SHP77 (cell line): ENCODE measurements around the gene CNTNAP2.
A peak's percentile ranks its signal among the peaks of the same experiment; 100 is the strongest.
"Not testable (repeated sequence)": the region's sequence is repeated elsewhere in the genome, so short reads cannot be mapped to it uniquely, and the experiment has no call there.

ENCODE experiments used
- DNase-seq, 2 experiments: peaks; one replicate each; lab custom pipeline; 2025; lab: John Stamatoyannopoulos, UW

CNTNAP2 gene

DNA sequence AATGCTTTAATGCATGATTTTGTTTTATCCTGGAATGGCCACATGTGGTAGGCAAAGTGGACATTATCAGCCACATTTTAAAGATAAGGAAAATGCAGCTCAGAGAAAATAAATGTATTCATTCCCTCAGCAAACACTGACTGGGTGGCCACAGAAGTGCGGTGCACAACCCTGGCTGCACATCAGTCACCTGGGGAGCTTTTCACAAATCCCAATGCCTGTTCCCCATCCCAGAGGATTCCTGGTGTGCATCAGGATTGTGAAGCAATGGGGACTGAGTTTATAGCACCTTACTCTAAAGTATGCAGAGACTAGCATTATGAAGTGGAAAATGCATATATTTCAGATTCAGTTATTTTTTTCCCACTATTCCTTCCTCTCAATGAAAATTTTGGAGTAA lies 2280.5 kb downstream of the CNTNAP2 start:
- no peak for DNase-seq

DNA sequence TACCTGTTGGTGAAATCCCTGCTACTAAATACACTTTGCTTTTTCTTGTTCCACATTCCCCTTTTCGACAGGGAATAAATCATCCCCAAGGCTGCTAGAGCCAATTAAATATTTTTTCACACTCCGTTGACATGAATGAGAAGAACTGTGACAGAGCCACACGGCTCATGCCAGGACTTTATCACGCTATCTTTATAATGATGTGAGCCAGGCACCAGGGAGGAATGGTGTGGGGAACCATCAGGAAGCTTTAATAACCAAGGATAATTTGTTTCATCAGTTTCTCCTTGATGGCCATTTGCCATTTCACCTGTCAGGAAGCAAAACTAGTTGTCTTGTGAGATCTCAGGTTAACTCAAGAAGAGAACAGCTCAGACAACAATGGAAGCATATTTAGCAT lies 2280.9 kb downstream of the CNTNAP2 start:
- no peak for DNase-seq

DNA sequence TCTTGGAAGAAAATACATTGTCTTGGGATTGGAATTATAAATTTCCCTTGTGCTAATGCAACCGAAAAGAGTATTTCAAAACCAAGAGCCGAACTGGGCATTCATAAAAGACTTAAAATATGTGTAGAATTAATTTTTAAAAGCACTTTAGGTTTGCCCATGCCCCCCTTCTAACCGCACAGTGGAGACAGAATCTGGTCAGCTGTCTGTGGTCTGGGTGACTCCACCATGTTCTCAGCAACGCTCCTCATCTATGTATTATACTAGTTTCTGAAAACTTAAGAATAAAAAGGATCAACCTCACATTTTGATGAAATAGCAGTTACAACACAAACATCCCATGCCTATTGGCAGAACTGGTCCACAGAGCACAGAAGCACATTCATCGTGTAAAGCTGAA lies 2281.4 kb downstream of the CNTNAP2 start:
- no peak for DNase-seq

DNA sequence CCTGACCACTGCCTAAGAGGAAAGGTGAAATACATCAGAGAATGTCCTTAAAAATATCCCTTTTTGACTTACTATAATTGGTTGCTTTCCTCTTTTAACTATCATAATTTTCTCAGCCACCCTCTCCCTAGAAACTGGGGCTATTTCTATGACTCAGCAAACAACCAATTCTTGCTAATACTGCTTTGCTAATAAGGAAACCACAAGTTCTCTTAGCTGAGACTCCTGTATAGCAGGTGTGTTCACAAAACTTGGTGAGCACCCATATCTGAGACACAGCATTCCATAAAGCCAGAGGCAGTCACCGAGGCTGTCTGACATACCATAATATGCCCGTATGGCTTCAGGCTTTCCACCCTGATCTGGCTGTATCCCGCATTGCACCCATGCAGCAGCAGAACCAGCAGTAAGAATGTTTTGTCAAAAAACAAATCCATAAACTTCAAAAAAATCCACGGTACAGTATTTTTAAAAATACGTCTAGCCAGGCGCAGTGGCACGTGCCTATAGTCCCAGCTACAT lies 2282.3 kb downstream of the CNTNAP2 start:
- no peak for DNase-seq

DNA sequence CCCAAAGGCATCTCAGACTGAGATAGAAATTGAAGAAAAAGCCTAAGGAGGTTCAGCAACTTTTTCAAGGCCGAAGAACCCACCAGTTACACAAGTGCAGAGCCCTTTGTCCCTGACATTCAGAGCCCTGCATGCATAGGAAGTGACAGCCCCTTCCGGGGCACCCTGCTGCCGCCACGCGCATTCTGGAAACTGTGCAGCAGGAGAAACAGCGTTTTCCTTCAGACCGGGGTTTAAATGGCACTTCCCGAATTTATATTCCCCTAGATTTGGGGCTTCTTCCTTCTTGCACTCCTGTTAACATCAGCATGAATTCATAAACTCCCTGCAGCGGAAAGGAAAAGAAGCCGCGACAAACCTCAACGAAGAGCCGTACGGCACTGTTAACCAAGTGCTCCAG lies 2283.5 kb downstream of the CNTNAP2 start:
- no peak for DNase-seq

DNA sequence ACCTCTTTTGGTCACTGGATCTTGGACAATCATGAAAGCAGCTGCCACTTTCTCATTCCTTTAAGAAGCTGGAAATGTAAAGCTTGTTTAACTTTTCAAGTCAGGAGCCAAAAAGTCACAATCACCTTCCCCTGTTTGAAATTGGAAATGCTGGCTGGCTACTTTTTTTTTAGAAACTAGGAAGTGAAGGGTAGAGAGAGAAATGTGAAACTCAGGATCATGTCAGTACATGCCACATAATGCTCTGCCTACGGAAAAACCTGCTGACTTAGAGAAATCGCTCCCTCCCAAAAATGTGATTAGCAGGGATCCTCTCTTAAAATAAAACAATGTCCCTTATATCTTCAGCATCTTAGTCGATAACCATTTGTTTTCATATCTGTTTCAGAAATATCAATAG lies 2285.6 kb downstream of the CNTNAP2 start:
- no peak for DNase-seq

DNA sequence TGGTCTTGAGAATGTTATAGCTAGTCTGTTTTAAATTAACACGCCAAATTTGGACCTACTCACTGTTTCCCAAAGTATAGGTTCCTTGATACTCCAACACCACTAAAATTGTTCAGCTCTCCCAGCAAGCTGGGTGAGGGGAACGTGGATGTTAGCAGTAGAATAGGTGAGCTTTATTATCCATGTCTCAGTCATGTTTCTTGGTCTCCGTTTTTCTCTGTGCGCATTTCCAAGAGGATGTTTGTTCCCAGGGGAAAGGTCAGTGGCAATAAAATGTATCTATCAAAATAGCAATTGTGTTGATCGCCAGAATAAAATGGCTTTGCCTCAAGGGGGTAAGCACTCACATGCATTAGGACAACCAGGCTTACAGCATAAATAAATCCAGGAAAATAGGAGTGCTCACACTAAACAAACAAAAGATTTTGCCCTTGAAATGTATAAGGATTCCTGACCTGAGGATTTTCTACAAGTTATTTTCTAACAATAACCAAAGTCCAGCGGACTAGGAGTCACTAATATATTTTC lies 2286.9 kb downstream of the CNTNAP2 start:
- no peak for DNase-seq

DNA sequence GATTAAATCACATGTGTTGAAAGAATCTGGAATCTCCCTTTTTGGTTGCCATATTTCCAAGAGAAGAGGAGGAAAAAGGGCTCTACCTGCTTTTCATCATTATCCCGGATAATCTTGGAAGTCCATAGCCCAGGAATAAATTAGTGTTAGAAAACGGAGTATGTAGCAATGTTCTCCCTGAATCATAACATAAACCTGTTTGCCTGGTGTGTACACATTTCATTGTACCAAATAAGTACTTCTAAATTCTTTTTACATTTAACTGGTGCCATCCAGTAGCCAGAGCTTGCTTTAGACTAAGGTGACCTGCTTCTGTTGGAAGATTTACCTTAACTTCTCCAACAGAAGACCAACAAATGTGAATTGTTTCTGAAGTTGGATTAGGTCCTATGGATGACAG lies 2291.7 kb downstream of the CNTNAP2 start:
- no peak for DNase-seq

DNA sequence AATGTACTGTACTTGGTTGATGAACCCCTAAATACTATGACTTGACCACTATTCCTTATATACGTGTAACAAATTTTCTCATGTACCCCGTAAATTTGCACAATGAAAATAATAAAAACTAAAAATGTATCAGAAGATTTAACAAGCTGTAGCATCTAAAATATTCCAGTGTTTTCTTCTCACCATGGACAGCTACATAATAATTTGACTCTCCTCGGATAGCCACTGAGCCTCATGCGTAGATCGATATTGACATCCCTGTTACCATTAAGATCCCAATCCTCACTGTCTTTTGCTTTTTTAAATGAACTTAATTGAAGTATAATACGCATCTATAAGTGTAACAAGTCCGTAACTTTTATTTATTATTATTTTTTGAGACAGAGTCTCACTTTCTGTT lies 2294.3 kb downstream of the CNTNAP2 start:
- DNase-seq = no peak

DNA sequence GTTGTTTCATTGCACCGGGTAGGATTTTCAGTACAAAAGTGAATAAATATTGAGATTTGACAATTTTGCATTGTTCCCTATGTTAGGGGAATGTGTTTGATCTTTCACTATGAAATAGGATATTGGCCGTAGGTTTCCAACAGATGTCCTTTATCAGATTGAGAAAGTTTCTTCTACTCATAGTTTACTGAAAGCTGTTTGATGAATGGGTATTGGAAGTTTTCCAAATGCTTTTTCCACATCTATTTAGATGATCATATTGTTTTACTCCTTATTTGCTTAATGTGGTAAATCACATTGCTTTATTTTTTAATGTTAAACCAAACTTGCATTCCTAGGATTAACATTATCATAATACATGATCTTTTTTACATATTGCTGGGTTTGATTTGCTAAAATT lies 2296.1 kb downstream of the CNTNAP2 start:
- DNase-seq = no peak

DNA sequence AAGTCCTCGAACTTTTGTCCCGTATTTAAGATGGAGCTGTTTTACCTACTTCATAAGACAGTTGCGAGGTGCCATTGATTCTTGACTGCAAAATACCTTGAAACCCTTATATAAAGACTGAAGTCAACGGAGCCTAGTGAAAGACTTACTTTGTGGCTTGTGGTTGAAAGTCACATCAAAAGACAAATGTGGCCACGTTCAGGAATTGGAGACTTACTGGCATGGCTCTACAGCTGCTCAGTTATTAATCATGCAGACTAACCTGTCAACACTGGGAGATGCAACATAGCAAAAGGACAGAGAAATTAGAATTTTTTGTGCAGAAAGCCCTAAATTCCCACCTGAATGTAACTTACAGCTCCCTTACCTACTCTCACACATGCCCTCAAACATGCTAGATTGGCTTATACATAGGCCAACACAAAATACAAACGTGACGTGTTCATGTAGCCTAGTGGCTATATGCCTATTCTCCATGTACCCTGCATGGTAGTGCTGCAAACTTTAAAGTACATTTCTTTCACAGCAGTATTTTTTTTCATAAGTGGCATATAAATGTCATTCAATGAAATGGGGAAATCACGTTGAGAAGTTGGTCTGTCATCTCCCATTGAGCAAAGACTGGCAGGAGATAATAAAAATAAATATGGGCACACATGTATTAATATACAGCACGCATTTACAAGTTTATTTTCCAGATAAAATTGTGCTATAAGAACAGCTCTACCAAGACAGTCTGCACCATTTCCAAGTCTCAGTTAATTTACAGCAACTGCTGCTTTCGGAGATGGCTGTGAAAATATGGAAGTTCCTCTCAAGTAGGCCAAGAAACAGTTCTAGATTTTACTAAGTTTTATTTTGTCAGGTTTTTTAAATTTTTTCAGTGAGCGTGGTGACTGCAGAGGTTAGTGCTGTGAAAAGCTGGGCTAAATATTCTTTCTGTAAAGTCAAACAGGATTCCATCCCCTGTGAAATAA lies 2303.5 kb downstream of the CNTNAP2 start:
- DNase-seq = no peak

DNA sequence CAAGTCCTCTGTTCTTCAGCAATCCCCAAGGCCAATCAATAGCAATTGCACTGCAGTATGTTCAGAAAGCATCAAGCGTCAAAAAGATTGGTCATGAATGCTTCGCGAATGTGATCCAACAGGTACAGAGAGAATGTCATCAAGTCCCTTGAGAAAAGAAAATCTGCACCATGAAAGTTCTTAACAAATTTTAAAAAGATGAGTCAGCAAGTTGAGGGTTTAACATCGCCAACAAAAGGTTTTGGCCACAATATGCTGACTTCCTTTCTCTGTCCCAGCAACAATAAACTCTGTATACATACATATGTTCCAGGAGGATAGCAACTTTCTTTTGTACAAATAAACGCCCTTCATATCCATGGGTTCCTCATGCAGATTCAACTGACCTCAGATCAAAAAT lies 2305.4 kb downstream of the CNTNAP2 start:
- no peak for DNase-seq

DNA sequence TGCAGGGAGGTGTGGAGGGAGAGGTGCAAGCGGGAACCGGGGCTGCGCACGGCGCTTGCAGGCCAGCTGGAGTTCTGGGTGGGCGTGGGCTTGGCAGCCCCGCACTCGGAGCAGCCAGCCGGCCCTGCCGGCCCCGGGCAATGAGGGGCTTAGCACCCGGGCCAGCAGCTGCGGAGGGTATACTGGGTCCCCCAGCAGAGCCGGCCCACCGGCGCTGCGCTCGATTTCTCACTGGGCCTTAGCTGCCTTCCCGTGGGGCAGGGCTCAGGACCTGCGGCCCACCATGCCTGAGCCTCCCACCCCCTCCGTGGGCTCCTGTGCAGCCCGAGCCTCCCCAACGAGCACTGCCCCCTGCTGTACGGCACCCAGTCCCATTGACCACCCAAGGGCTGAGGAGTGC lies 2309.8 kb downstream of the CNTNAP2 start:
- DNase-seq = not testable (repeated sequence)

DNA sequence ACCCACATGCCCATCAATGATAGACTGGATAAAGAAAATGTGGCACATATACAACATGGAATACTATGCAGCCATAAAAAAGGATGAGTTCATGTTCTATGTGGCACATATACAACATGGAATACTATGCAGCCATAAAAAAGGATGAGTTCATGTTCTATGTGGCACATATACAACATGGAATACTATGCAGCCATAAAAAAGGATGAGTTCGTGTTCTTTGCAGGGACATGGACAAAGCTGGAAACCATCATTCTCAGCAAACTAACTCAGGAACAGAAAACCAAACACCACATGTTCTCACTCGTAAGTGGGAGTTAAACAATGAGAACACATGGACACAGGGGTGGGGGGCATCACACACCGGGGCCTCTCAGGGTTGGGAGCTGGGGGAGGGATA lies 2314.1 kb downstream of the CNTNAP2 start:
- DNase-seq = not testable (repeated sequence)

DNA sequence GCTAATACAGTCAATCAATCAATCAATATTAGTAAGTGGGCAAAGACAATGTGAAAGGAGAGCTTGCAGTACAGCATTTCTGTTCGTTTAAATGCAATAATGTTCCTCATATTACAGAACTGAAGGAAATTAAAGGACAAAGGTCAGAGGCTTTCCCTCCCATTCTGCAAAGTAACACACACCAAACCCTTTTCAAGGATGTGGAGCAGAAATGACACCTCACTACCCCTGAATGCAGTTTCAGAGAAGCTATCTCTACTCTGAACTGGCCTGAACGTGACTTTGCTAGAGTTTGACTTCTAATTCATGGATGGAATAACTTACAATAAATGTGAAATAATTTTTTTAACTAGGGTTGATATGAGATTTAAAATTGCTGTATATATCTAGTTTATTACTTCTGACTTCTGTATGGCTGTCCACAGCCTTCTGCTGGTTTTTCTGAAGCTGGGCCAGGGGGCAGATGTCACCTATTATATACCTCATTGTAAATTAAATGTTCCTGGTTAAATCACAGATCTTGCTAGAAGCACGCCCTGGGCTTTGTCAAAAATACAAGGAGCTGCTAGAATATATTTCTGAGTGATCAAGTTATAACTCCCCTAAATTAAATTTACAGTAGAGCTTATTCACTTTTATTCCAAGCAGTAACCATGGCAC lies 2317.1 kb downstream of the CNTNAP2 start:
- DNase-seq = no peak

DNA sequence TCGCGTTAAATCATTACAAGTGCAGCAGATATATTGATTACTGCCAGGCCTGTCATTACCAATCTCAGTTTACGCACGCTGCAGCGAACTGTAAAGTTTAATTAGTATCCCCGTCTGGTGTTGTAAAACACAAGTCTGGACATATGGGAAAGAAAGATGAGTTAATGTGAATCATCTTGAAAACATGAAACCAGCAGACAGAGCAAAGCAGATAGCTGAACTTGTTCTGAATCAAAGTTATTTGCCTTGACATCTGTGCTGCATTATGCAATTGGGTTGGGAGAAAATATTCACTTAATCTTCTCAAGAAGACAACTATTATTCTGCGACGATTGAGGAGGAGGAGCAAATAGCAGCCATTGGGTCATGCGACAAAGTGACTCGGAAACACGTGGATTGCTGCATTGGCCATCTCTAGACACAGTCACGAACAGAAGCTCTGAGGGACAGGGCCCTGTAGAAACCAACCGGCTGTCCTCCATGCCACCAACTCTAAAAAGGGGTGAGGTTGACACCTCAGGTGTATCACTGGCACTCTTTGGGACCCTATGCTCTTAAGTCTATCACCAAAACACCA lies 2317.7 kb downstream of the CNTNAP2 start:
- DNase-seq = no peak

DNA sequence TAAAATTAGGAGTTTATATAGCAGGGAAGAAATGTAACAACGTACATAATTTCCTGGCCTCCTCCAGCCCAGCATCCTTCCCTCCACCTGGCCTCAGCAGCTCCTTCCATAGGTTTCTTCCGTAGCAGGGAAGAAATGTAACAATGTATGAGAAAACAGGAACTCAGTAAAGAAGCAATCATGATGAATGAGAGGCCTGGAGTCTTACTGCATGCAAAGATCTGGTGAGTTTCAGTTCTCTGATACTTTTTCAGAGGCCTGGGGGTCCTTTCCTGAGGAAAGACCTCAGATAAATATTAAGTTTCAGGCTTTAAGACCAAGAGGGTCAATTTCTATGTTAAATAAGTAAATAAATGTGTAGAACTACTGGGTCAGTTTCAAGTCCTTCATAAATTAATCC lies 2318.3 kb downstream of the CNTNAP2 start:
- no peak for DNase-seq

DNA sequence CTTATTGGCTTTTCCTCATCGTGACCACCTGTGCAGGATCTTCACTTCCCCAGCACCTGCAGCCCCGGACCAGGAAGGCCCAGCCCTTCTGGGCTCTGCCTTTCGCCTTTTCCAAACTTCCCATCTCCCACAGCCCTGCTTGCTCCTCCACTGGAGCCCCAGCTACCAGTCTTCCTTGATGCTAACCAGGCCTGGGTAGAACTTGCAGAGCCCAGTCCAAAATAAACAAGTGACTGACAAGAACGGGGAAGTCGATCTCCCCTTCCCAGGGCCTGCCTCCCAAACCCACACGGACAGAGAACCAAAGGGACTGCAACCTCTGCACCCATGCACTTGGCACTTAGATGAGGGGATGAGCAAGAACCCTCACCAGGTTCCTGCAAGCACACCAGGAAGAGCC lies 2319.1 kb downstream of the CNTNAP2 start:
- DNase-seq = no peak

DNA sequence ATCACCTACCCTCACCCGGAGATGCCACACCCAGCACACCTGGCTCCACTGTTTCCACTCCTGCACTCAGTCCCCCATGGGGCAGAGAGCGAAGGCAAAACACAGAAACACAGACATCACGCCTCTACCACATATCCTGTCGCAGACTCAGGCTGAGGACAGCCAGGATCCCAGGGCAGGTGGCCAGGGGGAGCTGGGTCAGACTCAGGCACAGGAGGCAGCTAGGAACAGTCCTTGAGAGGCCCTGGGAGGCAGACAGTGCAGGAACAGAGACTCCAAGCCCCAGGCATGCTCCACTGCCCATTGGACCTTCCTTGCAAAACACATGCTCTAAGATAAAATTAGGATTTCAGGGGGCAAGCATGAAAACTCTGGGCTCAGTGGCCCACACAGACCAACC lies 2319.5 kb downstream of the CNTNAP2 start:
- DNase-seq = no peak

DNA sequence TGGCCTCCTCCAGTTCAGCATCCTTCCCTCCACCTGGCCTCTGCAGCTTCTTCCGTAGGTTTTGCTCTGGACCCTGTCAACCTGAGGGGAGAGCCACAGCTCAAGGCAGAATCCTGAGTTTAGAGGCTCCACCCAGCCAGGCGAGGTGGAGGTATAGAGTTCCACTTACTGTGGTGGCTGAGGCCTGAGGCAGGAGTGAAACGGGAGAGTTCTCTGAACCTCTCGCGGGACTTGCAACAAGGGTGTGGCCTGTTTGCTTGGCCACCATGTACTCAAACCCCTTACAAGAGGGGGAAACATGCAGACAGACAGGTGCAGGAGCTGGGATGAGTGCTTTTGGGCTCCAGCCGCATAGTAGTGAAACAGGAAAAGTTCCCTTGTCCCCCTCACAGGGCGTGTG lies 2320.0 kb downstream of the CNTNAP2 start:
- peak; percentile 51 to 52 for DNase-seq

DNA sequence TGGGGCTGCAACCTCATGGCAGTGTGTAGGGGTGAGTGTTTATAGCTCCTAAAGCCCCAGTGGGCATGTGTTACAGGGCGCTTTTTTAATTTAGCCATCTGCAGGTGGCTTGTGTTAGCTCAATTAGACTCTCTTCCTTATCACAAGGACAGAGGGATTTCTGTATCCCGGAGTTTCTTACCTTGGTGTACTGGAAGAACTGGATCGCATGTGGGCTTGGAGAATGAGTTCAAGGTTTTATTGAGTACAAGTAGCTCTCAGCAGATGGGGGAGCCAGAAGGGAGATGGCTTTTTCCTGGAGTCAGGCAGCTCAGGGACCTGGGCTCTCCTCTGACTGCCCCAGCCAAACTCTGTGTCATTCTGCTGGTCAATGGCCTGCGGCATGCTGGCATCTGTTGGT lies 2320.4 kb downstream of the CNTNAP2 start:
- no peak for DNase-seq

DNA sequence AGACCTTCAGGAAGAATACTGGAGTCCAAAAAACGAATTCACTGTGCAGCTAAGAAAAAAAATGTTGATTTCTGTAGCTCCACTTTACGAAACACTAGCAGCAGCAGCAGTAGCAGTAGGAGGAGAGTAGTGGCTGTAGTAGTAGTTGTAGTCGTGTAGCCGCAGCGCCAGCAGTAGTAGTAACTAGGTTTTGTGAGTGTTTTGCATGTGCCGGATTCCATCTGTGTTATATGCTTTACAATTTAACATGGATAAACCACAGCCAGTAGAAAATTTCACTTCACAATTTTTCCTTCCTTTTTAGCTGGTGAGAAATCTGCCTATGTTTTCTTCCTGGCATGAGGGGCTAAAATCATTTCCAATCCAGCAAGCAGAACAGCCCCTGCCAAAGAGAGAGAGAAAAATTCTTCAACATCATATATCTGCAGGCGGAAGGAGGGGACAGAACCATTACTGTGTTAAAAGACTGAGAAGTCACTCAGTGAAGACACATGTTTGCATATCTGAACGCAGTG lies 2325.6 kb downstream of the CNTNAP2 start:
- no peak for DNase-seq
